ENCODE data around the gene DAZL.

DNA sequence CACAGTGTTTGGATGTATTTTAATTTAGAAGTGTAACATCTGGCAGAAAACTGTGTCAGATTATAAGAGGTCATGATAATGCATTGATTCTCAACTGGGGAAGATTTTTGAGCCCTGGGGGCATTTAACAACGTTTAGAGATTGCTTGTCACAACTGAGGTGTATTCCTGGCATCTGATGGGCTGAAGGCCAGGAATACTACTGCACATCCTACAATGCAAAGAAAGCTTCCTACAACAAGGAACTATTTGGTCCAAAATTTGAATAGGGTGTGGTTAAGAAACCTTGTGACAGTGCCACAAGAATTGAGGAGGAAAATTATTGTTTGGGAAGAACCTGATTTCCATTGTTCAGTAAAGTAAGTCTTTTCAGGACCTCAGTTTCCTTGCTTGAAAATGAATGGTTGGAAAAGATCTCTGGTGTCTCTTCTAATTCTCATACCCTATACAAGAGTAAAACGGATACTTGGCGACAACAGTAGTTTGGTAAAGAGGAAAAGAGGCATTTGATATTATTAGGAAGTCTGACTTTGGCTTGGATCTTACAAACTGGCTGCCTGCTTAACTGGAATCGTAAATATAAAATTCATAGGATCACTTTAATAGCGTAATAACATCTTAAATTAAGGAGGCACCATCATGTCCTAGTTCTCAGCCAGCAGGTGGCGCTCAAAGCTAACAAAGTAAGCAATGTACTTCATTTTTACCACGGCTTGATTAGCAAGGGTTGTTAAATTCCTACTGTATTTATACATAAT, 4.3 kb downstream of the DAZL start:
- TF ChIP-seq, protein P1, sequence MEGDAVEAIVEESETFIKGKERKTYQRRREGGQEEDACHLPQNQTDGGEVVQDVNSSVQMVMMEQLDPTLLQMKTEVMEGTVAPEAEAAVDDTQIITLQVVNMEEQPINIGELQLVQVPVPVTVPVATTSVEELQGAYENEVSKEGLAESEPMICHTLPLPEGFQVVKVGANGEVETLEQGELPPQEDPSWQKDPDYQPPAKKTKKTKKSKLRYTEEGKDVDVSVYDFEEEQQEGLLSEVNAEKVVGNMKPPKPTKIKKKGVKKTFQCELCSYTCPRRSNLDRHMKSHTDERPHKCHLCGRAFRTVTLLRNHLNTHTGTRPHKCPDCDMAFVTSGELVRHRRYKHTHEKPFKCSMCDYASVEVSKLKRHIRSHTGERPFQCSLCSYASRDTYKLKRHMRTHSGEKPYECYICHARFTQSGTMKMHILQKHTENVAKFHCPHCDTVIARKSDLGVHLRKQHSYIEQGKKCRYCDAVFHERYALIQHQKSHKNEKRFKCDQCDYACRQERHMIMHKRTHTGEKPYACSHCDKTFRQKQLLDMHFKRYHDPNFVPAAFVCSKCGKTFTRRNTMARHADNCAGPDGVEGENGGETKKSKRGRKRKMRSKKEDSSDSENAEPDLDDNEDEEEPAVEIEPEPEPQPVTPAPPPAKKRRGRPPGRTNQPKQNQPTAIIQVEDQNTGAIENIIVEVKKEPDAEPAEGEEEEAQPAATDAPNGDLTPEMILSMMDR (IDR thresholded peaks at IDR 0.05; ENCODE audit: low read length) = peak; percentile 69
- no peak for TF ChIP-seq EZH2 (optimal IDR thresholded peaks at IDR 0.05; ENCODE audit: low read depth, low read length)
